ENCODE results near the gene ZIC5. TPM values are rescaled to one million over a fixed set of nuclear protein-coding genes. Genes with fewer than 3 reads are reported as not detected.

ZIC5 gene
- total RNA-seq, 2 donors from 2014 or later = not detected

- Mint-ChIP-seq H3K9me3 (no peaks in the 10 kb centered on the region), H3K4me1 (ENCODE audit: low read depth) (peaks cover 14% of the 10 kb centered on the region), H3K36me3 (ENCODE audit: insufficient read depth in 2 of 2) (peaks cover 2 to 6% of the 10 kb centered on the region in 2 donors), H3K27me3 (ENCODE audit: low read depth) (peaks cover 61% of the 10 kb centered on the region), H3K4me3 (peak overlapping the region in 1 of 2 donors; percentile 52), H3K27ac (peak overlapping the region; percentile 65)
- ATAC-seq (replicated peaks in 1 of 2) (no peak), DNase-seq (no peak)
These were observed 13.1 kb upstream of the ZIC5 start for GRCh38 chr13:99984461-99985240.

GRCh38 chr13:99983499-99984401 lies 12.2 kb upstream of the ZIC5 start:
- Mint-ChIP-seq H3K4me1 (ENCODE audit: low read depth) (peaks cover 9% of the 10 kb centered on the region), H3K27me3 (ENCODE audit: low read depth) (peaks cover 59% of the 10 kb centered on the region), H3K27ac (peak overlapping the region; percentile 72), H3K4me3 (peak overlapping the region; percentile 13 to 52), H3K36me3 (ENCODE audit: insufficient read depth in 2 of 2) (peaks cover 2 to 4% of the 10 kb centered on the region in 2 donors), H3K9me3 (no peaks in the 10 kb centered on the region)
- DNase-seq (no peak), ATAC-seq (replicated peaks in 1 of 2) (no peak)

GRCh38 chr13:99982731-99983498 lies 11.3 kb upstream of the ZIC5 start:
- peak overlapping the region; percentile 72 for H3K27ac Mint-ChIP-seq
- DNase-seq (no peak), ATAC-seq (replicated peaks in 1 of 2) (no peak)
- peaks cover 59% of the 10 kb centered on the region for H3K27me3 Mint-ChIP-seq (ENCODE audit: low read depth)
- peaks cover 12% of the 10 kb centered on the region for H3K4me1 Mint-ChIP-seq (ENCODE audit: low read depth)
- peaks cover 3 to 4% of the 10 kb centered on the region in 2 donors for H3K36me3 Mint-ChIP-seq (ENCODE audit: insufficient read depth in 2 of 2)
- peak overlapping the region; percentile 40 to 44 for H3K4me3 Mint-ChIP-seq
- H3K9me3 Mint-ChIP-seq = no peaks in the 10 kb centered on the region

GRCh38 chr13:99982036-99982730 lies 10.6 kb upstream of the ZIC5 start:
- DNase-seq = no peak

GRCh38 chr13:99981735-99982035 lies 10.1 kb upstream of the ZIC5 start, which contains the start of gene ZIC2:
TSS of gene ZIC2 (plus strand) at chr13:99981784. CDS start at chr13:99982065, 281 bp downstream.
- ATAC-seq (replicated peaks in 1 of 2) = peak in 1 of 2 donors; percentile 6
- Mint-ChIP-seq H3K36me3 (ENCODE audit: insufficient read depth in 2 of 2) (peaks cover 1 to 4% of the 10 kb centered on the region in 2 donors), H3K4me1 (ENCODE audit: low read depth) (peaks cover 12% of the 10 kb centered on the region), H3K9me3 (no peaks in the 10 kb centered on the region), H3K27ac (no peak within 1 kb of the TSS), H3K4me3 (peak within 1 kb of the TSS; percentile 63 to 68), H3K27me3 (ENCODE audit: low read depth) (peaks cover 59% of the 10 kb centered on the region)
- no peak for DNase-seq

More at GRCh38 chr13:99982036-99982730, 10.6 kb upstream of the ZIC5 start:
- peaks cover 12% of the 10 kb centered on the region for H3K4me1 Mint-ChIP-seq (ENCODE audit: low read depth)
- peaks cover 3 to 4% of the 10 kb centered on the region in 2 donors for H3K36me3 Mint-ChIP-seq (ENCODE audit: insufficient read depth in 2 of 2)
- peak overlapping the region; percentile 40 to 44 for H3K4me3 Mint-ChIP-seq
- no peaks in the 10 kb centered on the region for H3K9me3 Mint-ChIP-seq
- peak; percentile 15 to 18 for ATAC-seq (replicated peaks in 1 of 2)
- H3K27me3 Mint-ChIP-seq (ENCODE audit: low read depth) = peaks cover 59% of the 10 kb centered on the region
- no peak overlapping the region for H3K27ac Mint-ChIP-seq

- Mint-ChIP-seq H3K4me3 (peak overlapping the region; percentile 63 to 68), H3K27me3 (ENCODE audit: low read depth) (peaks cover 59% of the 10 kb centered on the region), H3K36me3 (ENCODE audit: insufficient read depth in 2 of 2) (peaks cover 1 to 3% of the 10 kb centered on the region in 2 donors), H3K4me1 (ENCODE audit: low read depth) (peaks cover 9% of the 10 kb centered on the region), H3K9me3 (no peaks in the 10 kb centered on the region), H3K27ac (no peak overlapping the region)
- DNase-seq (no peak), ATAC-seq (replicated peaks in 1 of 2) (peak; percentile 32 to 39)
These were observed 9.5 kb upstream of the ZIC5 start for GRCh38 chr13:99980824-99981734.

- peak overlapping the region; percentile 63 to 68 for H3K4me3 Mint-ChIP-seq
- H3K27me3 Mint-ChIP-seq (ENCODE audit: low read depth) = peaks cover 62% of the 10 kb centered on the region
- DNase-seq (peak; percentile 73 to 77), ATAC-seq (replicated peaks in 1 of 2) (peak; percentile 76 to 81)
- H3K9me3 Mint-ChIP-seq = no peaks in the 10 kb centered on the region
- H3K36me3 Mint-ChIP-seq (ENCODE audit: insufficient read depth in 2 of 2) = peaks cover 0 to 1% of the 10 kb centered on the region in 2 donors
- H3K27ac Mint-ChIP-seq = no peak overlapping the region
- peaks cover 5% of the 10 kb centered on the region for H3K4me1 Mint-ChIP-seq (ENCODE audit: low read depth)
These were observed 8.7 kb upstream of the ZIC5 start for GRCh38 chr13:99980201-99980823.

GRCh38 chr13:99979453-99980200 lies 8.1 kb upstream of the ZIC5 start:
- Mint-ChIP-seq H3K4me3 (peak overlapping the region; percentile 22 to 44), H3K27ac (no peak overlapping the region), H3K4me1 (ENCODE audit: low read depth) (peaks cover 5% of the 10 kb centered on the region), H3K27me3 (ENCODE audit: low read depth) (peaks cover 68% of the 10 kb centered on the region), H3K9me3 (no peaks in the 10 kb centered on the region), H3K36me3 (ENCODE audit: insufficient read depth in 2 of 2) (peaks cover 0 to 1% of the 10 kb centered on the region in 2 donors)
- DNase-seq (no peak), ATAC-seq (replicated peaks in 1 of 2) (no peak)

GRCh38 chr13:99978799-99979452 lies 7.4 kb upstream of the ZIC5 start:
- Mint-ChIP-seq H3K9me3 (no peaks in the 10 kb centered on the region), H3K4me1 (ENCODE audit: low read depth) (peaks cover 5% of the 10 kb centered on the region), H3K27me3 (ENCODE audit: low read depth) (peaks cover 68% of the 10 kb centered on the region), H3K36me3 (ENCODE audit: insufficient read depth in 2 of 2) (peaks cover 1% of the 10 kb centered on the region in 2 donors), H3K4me3 (peak overlapping the region; percentile 46 to 50), H3K27ac (no peak overlapping the region)
- ATAC-seq (replicated peaks in 1 of 2) = no peak
- no peak for DNase-seq

All from activated T-cell treated with anti-CD3 and anti-CD28 coated beads, Interleukin-2, amount 50 U/mL, for 72 hours (primary cell).